H1 (cell line): ENCODE data around the gene CXCR5.

Experiments used
- CHD7 ChIP-seq: fragments of 300-600 bp; sonication (generic); IDR thresholded peaks from 2 replicates; pipeline ENCODE4 v1.7.1; 2012; ENCODE audit warnings: low read length, moderate library complexity, mild to moderate bottlenecking, inconsistent platforms; ENCODE audit not compliant: insufficient replicate concordance
- CTCF ChIP-seq, 3 experiments: IDR thresholded peaks; 1 replicate in 2 of 3; 2 replicates in 1 of 3; pipeline versions ENCODE4 v1.5.1 to v1.6.1; 2011; ENCODE audit warnings: low read length in 3 of 3, mild to moderate bottlenecking in 3 of 3, inconsistent platforms in 2 of 3, low read depth in 1 of 3, moderate library complexity in 1 of 3; ENCODE audit not compliant: insufficient read depth in 1 of 3; ENCODE audit errors: control extremely low read depth in 1 of 3

DNA sequence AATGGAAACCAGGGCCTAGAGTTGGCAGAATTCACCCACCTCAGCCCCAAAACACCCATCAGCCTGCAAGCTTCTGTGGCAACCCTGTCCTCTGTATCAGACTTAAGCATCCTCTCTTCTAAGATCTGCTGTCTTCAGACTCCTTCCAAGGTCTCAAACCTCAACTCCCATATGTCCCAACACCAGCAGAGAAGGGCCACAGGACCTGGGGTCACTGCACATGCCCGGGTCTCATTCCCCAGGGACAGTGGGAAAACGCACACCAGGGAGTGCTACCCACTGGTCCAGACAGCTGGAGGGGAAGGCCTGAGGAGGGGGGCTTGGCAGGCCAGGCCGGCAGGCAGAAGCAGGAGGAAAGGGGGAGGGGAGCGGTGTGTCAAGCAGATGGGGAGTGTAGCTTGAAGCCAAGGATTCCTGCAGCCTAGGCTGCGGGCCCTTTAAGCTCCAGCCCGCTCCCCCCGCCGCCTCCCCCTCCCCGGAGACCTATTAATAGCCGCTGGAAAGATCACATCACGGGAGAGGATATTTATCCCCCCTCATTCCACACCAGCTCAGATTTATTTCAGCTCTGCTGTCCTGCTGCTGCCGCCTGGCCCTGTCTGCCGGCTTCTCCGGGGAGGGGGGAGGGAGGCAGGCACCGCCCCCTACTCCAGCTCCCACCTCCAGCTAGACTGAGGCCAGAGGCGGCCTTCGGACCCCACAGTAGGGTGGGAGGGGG lies 25.4 kb downstream of the CXCR5 start:
- TF ChIP-seq CTCF (IDR thresholded peaks at IDR 0.05; ENCODE audit: control extremely low read depth in 1 of 3, insufficient read depth in 1 of 3, low read depth in 1 of 3, low read length in 3 of 3) (no peak), CHD7 (no peak)
